HepG2 (cell line): Measurements from ENCODE around the gene WNT1. TPM values are rescaled to one million over a fixed set of nuclear protein-coding genes. Genes with fewer than 3 reads are reported as not detected.
A peak's percentile ranks its signal among the peaks of the same experiment; 100 is the strongest.

Source experiments
- AGO2 ChIP-seq: fragments of 200-400 bp; formaldehyde crosslinking; optimal IDR thresholded peaks from 2 replicates; pipeline ENCODE3; 2017; ENCODE audit warnings: mild to moderate bottlenecking, low read depth, low read length, moderate library complexity
- ARNTL ChIP-seq: sonication (generic); formaldehyde crosslinking; IDR thresholded peaks from 2 replicates; pipeline ENCODE4 v1.4.0; 2020; ENCODE audit warnings: mild to moderate bottlenecking, missing genetic modification reagents
- CREM ChIP-seq, 2 experiments: sonication (generic) in 1 of 2; formaldehyde crosslinking in 1 of 2; IDR thresholded peaks; 2 replicates each; pipeline versions ENCODE4 v1.4.0 to v1.6.1; 2016 to 2020; ENCODE audit warnings: antibody characterized with exemption in 1 of 2, mild to moderate bottlenecking in 1 of 2, missing genetic modification reagents in 1 of 2
- DPF2 ChIP-seq: sonication (generic); formaldehyde crosslinking; IDR thresholded peaks from 2 replicates; pipeline ENCODE4 v1.4.0; 2020; ENCODE audit warnings: mild to moderate bottlenecking, low read depth, missing genetic modification reagents, borderline replicate concordance
- ELF4 ChIP-seq: sonication (generic); formaldehyde crosslinking; IDR thresholded peaks from 2 replicates; pipeline ENCODE4 v1.5.0; 2020; ENCODE audit warnings: missing genetic modification reagents, mild to moderate bottlenecking, moderate library complexity, borderline replicate concordance
- HOXA5 ChIP-seq: sonication (generic); formaldehyde crosslinking; IDR thresholded peaks from 2 replicates; pipeline ENCODE4 v1.4.0; 2020; ENCODE audit warnings: missing genetic modification reagents
- JUN ChIP-seq: sonication (generic); formaldehyde crosslinking; IDR thresholded peaks from 2 replicates; pipeline ENCODE4 v1.4.0; 2020; ENCODE audit warnings: mild to moderate bottlenecking, missing genetic modification reagents
- KDM2A ChIP-seq: sonication (generic); formaldehyde crosslinking; IDR thresholded peaks from 2 replicates; pipeline ENCODE4 v1.4.0; 2020; ENCODE audit warnings: low read depth, missing genetic modification reagents, borderline replicate concordance
- KDM4B ChIP-seq: sonication (generic); formaldehyde crosslinking; IDR thresholded peaks from 2 replicates; pipeline ENCODE4 v1.4.0; 2020; ENCODE audit warnings: missing genetic modification reagents
- MTA1 ChIP-seq: sonication (generic); formaldehyde crosslinking; IDR thresholded peaks from 2 replicates; pipeline ENCODE4 v1.4.0; 2020; ENCODE audit warnings: missing genetic modification reagents, mild to moderate bottlenecking, borderline replicate concordance
- RFX1 ChIP-seq: fragments of 450-650 bp; IDR thresholded peaks from 2 replicates; pipeline ENCODE4 v1.6.1; 2017
- SALL1 ChIP-seq: sonication (generic); formaldehyde crosslinking; IDR thresholded peaks from 2 replicates; pipeline ENCODE4 v1.8.0; 2022; ENCODE audit warnings: mild to moderate bottlenecking, missing genetic modification reagents
- TFAP4 ChIP-seq: sonication (generic); IDR thresholded peaks from 2 replicates; pipeline ENCODE4 v1.6.1; 2016; ENCODE audit warnings: low read depth, borderline replicate concordance
- ZNF570 ChIP-seq: sonication (generic); formaldehyde crosslinking; IDR thresholded peaks from 2 replicates; pipeline ENCODE4 v1.4.0; 2020; ENCODE audit warnings: mild to moderate bottlenecking, missing genetic modification reagents, borderline replicate concordance
- ZNF639 ChIP-seq: conservative IDR thresholded peaks from 2 replicates; pipeline ENCODE4 v1.6.1; 2018; ENCODE audit warnings: missing genetic modification reagents
- ZNF652 ChIP-seq: IDR thresholded peaks from 2 replicates; pipeline ENCODE4 v1.6.1; 2016; ENCODE audit warnings: low read depth, borderline replicate concordance
- ZNF687 ChIP-seq: sonication (generic); formaldehyde crosslinking; IDR thresholded peaks from 2 replicates; pipeline ENCODE4 v1.5.1; 2020; ENCODE audit warnings: mild to moderate bottlenecking, missing genetic modification reagents, moderate library complexity
- ZNF703 ChIP-seq: sonication (generic); formaldehyde crosslinking; IDR thresholded peaks from 2 replicates; pipeline ENCODE4 v1.5.1; 2020; ENCODE audit warnings: missing genetic modification reagents, mild to moderate bottlenecking, moderate library complexity, borderline replicate concordance
- ZNF737 ChIP-seq: sonication (generic); formaldehyde crosslinking; IDR thresholded peaks from 2 replicates; pipeline ENCODE4 v1.5.0; 2020; ENCODE audit warnings: missing genetic modification reagents, mild to moderate bottlenecking, borderline replicate concordance
- ZSCAN9 ChIP-seq: IDR thresholded peaks from 2 replicates; pipeline ENCODE4 v1.6.1; 2016; ENCODE audit warnings: borderline replicate concordance
- polyA plus RNA-seq, 8 experiments: library from polyadenylated mRNA; depleted of rRNA in 3 of 8; stranded (reverse) in 7 of 8; unstranded in 1 of 8; fragments of >200 nt; fragmentation: Illumina TruSeq in 4 of 8; extraction: Trizol in 4 of 8; gene quantifications; 2 replicates each; pipeline versions ENCODE4 v1.2.1 to v1.2.3, GENCODE V29; 2011 to 2016; ENCODE audit warnings: low read depth in 4 of 8, missing spikeins in 1 of 8, mixed read lengths in 1 of 8; ENCODE audit not compliant: insufficient read depth in 1 of 8
- total RNA-seq, 5 experiments: library from RNA; depleted of rRNA; stranded (reverse); fragments of >200 nt; fragmentation: Illumina TruSeq; extraction: Trizol; gene quantifications; 2 replicates each; pipeline ENCODE4 v1.2.3, GENCODE V29; 2016; ENCODE audit warnings: low read depth in 1 of 5
- TF ChIP-seq, protein P1 (sequence below): sonication (generic); formaldehyde crosslinking; IDR thresholded peaks from 2 replicates; pipeline ENCODE4 v1.4.0; 2020; ENCODE audit warnings: missing genetic modification reagents

The WNT1 gene
- total and polyA plus RNA-seq, 2 of the 13 experiments (the other 11 are each of a cell fraction or from before 2014, with no cell fraction given): not detected

DNA sequence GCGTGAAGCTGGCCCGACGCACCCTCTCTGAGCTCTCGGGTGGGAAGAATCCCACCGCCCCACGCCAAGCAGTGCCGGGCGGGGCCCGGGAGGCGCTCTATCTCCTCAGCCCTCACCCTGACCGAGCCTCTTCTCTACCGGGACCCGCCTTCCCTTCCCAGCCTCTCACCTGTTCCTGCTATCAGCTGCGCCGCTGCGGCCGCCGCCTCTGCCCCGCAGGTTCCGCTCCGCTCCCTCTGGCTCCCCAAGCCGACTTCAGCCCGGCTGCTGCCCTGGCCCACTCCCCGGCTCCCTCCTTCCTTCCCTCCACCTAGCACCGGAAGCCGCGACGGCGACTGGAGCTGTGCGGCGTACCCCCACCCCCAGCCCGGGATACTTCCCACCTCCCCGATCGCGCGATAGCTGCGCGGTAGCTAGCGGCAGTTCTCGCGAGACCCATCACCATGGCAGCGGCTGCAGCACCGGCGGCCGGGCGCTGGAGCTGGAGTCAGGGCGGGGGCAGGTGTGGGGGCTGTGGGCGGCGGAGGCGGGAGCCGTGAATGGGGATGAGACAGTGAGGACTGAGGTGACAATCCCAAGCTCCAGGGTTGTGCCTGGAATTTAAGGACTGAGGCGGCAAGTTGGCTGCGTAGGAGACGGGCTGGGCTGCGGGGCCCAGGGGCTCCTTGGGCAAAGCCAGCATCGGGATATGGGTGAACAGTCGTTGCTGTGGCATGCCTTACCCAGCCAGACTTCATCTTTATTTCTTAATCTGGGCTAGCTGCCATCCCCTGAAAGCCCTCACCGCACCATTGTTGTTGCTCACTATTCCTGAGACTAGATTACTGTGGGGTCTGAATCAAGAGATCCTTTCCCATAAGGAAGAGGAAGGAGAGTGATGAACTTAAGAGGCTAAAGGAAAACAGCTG, 20.7 kb upstream of the WNT1 start, which contains the start of gene ARF3 (continued):
- TF ChIP-seq ZNF687 (CRISPR knock-in tag) (peak; percentile 87), AGO2 (peak; percentile 72), ZNF737 (no peak), JUN (CRISPR knock-in tag) (0 out of 2 replicates have a peak, but pooled peaks have one; percentile 39), ZNF652 (CRISPR knock-in tag) (no peak), KDM2A (CRISPR knock-in tag) (peak; percentile 79), ZNF570 (no peak), ARNTL (CRISPR knock-in tag) (peak; percentile 48; the same call in 1 of the 2 replicates), ZNF639 (CRISPR knock-in tag) (0 out of 2 replicates have a peak, but pooled peaks have one; percentile 56), ZNF703 (no peak), ELF4 (CRISPR knock-in tag) (no peak; the same call in 1 of the 2 replicates), ZSCAN9 (CRISPR knock-in tag) (peak; percentile 44; the same call in 1 of the 2 replicates), DPF2 (no peak), KDM4B (CRISPR knock-in tag) (peak; percentile 77; the same call in 1 of the 2 replicates), TFAP4 (peak; percentile 56; the same call in 1 of the 2 replicates), CREM (IDR thresholded peaks at IDR 0.05) (no peak), CREM (CRISPR knock-in tag; IDR thresholded peaks at IDR 0.05) (no peak), SALL1 (CRISPR knock-in tag) (peak; percentile 75), MTA1 (CRISPR knock-in tag) (0 out of 2 replicates have a peak, but pooled peaks have one; percentile 24), RFX1 (peak; percentile 81), HOXA5 (peak; percentile 62; the same call in 1 of the 2 replicates)
- TF ChIP-seq, protein P1, sequence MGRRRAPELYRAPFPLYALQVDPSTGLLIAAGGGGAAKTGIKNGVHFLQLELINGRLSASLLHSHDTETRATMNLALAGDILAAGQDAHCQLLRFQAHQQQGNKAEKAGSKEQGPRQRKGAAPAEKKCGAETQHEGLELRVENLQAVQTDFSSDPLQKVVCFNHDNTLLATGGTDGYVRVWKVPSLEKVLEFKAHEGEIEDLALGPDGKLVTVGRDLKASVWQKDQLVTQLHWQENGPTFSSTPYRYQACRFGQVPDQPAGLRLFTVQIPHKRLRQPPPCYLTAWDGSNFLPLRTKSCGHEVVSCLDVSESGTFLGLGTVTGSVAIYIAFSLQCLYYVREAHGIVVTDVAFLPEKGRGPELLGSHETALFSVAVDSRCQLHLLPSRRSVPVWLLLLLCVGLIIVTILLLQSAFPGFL (CRISPR knock-in tag): no peak
